ENCODE data around the gene TOX3. TPM values are rescaled to one million over a fixed set of nuclear protein-coding genes. Genes with fewer than 3 reads are reported as not detected.

TOX3 gene
- total and polyA plus RNA-seq, 4 donors: 1.3 to 3.5 (median 2.4) TPM

DNA sequence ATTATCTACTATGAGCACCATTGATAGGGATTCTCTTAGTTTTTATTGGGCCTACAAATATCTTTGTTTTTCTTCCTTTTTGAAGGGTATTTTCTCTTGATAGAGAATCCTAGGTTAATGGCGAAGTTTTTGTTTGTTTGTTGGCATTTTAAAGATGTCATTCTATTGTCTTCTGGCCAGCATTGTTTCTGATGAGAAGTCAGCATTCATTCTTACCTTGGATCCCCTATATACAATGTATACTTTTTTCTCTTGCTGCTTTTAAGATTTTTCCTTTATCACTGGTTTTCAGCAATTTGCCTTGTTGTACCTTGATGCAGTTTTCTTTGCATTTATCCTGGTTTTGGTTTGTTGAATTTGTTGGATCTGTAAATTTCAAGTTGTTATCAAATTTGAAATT is 130.1 kb downstream of the TOX3 start:
- no peak for DNase-seq (ENCODE audit: low spot score)
- WGBS: 40% methylated on average over 1 of the region's 1 CpG
- no peaks in the 10 kb centered on the region for H3K36me3 ChIP-seq (ENCODE audit: control insufficient read depth in 4 of 4, insufficient read depth in 3 of 4, low read depth in 1 of 4, low read length in 3 of 4)

DNA sequence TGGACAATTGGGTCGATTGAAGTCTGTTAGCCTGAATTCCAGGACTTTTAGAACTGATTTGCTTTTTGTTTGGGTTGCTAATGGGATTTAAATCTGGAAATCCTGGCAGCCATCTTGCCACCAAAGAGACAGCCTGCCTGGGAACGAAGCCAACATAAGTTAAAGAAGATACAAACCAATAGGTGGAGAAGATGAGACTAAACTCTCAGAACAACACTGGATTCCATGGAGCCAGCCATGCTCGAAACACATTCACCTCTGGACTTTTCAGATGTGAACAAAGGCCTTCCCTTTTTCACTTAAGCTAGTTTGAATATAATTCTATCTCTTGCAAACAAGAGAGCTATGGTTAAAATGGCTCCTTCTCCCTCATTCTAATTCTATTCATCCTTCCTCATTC is 135.9 kb downstream of the TOX3 start:
- no peak overlapping the region for H3K9ac ChIP-seq (ENCODE audit: low read depth in 1 of 2, low read length in 2 of 2)
- peaks cover 2 to 12% (median 7%) of the 10 kb centered on the region in 4 donors for H3K4me1 ChIP-seq (ENCODE audit: control insufficient read depth in 4 of 4, insufficient read depth in 4 of 4, low read length in 3 of 4)
- H3K36me3 ChIP-seq (ENCODE audit: control insufficient read depth in 4 of 4, insufficient read depth in 3 of 4, low read depth in 1 of 4, low read length in 3 of 4): no peaks in the 10 kb centered on the region
- WGBS: 80% methylated on average over 3 of the region's 3 CpGs
- no peak for TF ChIP-seq EGR1 (IDR thresholded peaks at IDR 0.05; ENCODE audit: low read depth in 2 of 2)
- TF ChIP-seq NR2F2 (IDR thresholded peaks at IDR 0.05): no peak
- H3K27ac ChIP-seq (ENCODE audit: low read depth in 1 of 2, low read length in 2 of 2): no peak overlapping the region
- no peaks in the 10 kb centered on the region for H3K27me3 ChIP-seq (ENCODE audit: control insufficient read depth in 4 of 4, insufficient read depth in 4 of 4, low read length in 3 of 4)
- no peak overlapping the region for H3K4me3 ChIP-seq (ENCODE audit: low read depth in 1 of 3, low read length in 3 of 3)
- no peaks in the 10 kb centered on the region for H3K9me3 ChIP-seq (ENCODE audit: control insufficient read depth in 4 of 4, low read length in 3 of 4)
- no peak for DNase-seq (ENCODE audit: low spot score)

More for the DNA sequence above, 130.1 kb downstream of the TOX3 start:
- Histone ChIP-seq H3K4me3 (ENCODE audit: low read depth in 1 of 3, low read length in 3 of 3) (no peak overlapping the region), H3K9ac (ENCODE audit: low read depth in 1 of 2, low read length in 2 of 2) (no peak overlapping the region), H3K9me3 (ENCODE audit: control insufficient read depth in 4 of 4, low read length in 3 of 4) (no peaks in the 10 kb centered on the region), H3K4me1 (ENCODE audit: control insufficient read depth in 4 of 4, insufficient read depth in 4 of 4, low read length in 3 of 4) (no peaks in the 10 kb centered on the region), H3K27me3 (ENCODE audit: control insufficient read depth in 4 of 4, insufficient read depth in 4 of 4, low read length in 3 of 4) (no peaks in the 10 kb centered on the region), H3K27ac (ENCODE audit: low read depth in 1 of 2, low read length in 2 of 2) (no peak overlapping the region)
- TF ChIP-seq, protein P1, sequence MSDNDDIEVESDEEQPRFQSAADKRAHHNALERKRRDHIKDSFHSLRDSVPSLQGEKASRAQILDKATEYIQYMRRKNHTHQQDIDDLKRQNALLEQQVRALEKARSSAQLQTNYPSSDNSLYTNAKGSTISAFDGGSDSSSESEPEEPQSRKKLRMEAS (IDR thresholded peaks at IDR 0.05): no peak
- TF ChIP-seq, protein P2, sequence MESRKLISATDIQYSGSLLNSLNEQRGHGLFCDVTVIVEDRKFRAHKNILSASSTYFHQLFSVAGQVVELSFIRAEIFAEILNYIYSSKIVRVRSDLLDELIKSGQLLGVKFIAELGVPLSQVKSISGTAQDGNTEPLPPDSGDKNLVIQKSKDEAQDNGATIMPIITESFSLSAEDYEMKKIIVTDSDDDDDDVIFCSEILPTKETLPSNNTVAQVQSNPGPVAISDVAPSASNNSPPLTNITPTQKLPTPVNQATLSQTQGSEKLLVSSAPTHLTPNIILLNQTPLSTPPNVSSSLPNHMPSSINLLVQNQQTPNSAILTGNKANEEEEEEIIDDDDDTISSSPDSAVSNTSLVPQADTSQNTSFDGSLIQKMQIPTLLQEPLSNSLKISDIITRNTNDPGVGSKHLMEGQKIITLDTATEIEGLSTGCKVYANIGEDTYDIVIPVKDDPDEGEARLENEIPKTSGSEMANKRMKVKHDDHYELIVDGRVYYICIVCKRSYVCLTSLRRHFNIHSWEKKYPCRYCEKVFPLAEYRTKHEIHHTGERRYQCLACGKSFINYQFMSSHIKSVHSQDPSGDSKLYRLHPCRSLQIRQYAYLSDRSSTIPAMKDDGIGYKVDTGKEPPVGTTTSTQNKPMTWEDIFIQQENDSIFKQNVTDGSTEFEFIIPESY (IDR thresholded peaks at IDR 0.05): no peak
- TF ChIP-seq FOXA2 (IDR thresholded peaks at IDR 0.05) (no peak), JUND (IDR thresholded peaks at IDR 0.05) (no peak), NR2F2 (IDR thresholded peaks at IDR 0.05) (no peak), YY1 (IDR thresholded peaks at IDR 0.05) (no peak), GABPA (IDR thresholded peaks at IDR 0.05 in 1 of 2, conservative IDR thresholded peaks at IDR 0.05 in 1 of 2) (no peak), TAF1 (conservative IDR thresholded peaks at IDR 0.05) (no peak), HNF4A (conservative IDR thresholded peaks at IDR 0.05) (no peak), SP1 (IDR thresholded peaks at IDR 0.05) (no peak), EGR1 (IDR thresholded peaks at IDR 0.05; ENCODE audit: low read depth in 2 of 2) (no peak), FOXA1 (IDR thresholded peaks at IDR 0.05) (no peak), RAD21 (IDR thresholded peaks at IDR 0.05) (no peak), RXRA (IDR thresholded peaks at IDR 0.05) (no peak)
- TF ChIP-seq, protein P3, sequence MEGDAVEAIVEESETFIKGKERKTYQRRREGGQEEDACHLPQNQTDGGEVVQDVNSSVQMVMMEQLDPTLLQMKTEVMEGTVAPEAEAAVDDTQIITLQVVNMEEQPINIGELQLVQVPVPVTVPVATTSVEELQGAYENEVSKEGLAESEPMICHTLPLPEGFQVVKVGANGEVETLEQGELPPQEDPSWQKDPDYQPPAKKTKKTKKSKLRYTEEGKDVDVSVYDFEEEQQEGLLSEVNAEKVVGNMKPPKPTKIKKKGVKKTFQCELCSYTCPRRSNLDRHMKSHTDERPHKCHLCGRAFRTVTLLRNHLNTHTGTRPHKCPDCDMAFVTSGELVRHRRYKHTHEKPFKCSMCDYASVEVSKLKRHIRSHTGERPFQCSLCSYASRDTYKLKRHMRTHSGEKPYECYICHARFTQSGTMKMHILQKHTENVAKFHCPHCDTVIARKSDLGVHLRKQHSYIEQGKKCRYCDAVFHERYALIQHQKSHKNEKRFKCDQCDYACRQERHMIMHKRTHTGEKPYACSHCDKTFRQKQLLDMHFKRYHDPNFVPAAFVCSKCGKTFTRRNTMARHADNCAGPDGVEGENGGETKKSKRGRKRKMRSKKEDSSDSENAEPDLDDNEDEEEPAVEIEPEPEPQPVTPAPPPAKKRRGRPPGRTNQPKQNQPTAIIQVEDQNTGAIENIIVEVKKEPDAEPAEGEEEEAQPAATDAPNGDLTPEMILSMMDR (IDR thresholded peaks at IDR 0.05; ENCODE audit: low read depth, low read length, missing input control): no peak
- TF ChIP-seq, protein P4, sequence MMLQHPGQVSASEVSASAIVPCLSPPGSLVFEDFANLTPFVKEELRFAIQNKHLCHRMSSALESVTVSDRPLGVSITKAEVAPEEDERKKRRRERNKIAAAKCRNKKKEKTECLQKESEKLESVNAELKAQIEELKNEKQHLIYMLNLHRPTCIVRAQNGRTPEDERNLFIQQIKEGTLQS (IDR thresholded peaks at IDR 0.05): no peak

Measured in liver (tissue), 9 donors.